Fibroblast of peridontal ligament (primary cell): ENCODE measurements around the gene NAXD.
"Not testable (repeated sequence)": the region's sequence is repeated elsewhere in the genome, so short reads cannot be mapped to it uniquely, and the experiment has no call there.

Source experiments
- DNase-seq: peaks from one replicate; pipeline ENCODE4 v3.0.0-alpha.2; 2010; ENCODE audit errors: extremely low read depth

NAXD gene

GRCh38 chr13:110628477-110628793 lies 13.1 kb downstream of the NAXD start:
- no peak for DNase-seq

- DNase-seq: no peak
Observed at GRCh38 chr13:110628952-110629701, 13.8 kb downstream of the NAXD start.

GRCh38 chr13:110629735-110630134 lies 14.4 kb downstream of the NAXD start:
- no peak for DNase-seq

- DNase-seq: no peak
Observed at GRCh38 chr13:110630566-110631119, 15.3 kb downstream of the NAXD start.

GRCh38 chr13:110632255-110632654 lies 16.9 kb downstream of the NAXD start:
- not testable (repeated sequence) for DNase-seq

GRCh38 chr13:110633776-110634175 lies 18.4 kb downstream of the NAXD start:
- DNase-seq: no peak

GRCh38 chr13:110634558-110634957 lies 19.2 kb downstream of the NAXD start:
- no peak for DNase-seq

- no peak for DNase-seq
Observed at GRCh38 chr13:110635405-110636002, 20.2 kb downstream of the NAXD start.

- DNase-seq: no peak
Observed at GRCh38 chr13:110636053-110636475, 20.7 kb downstream of the NAXD start.

- DNase-seq: no peak
Observed at GRCh38 chr13:110636701-110637201, 21.4 kb downstream of the NAXD start.

GRCh38 chr13:110637275-110637674 lies 21.9 kb downstream of the NAXD start:
- no peak for DNase-seq

GRCh38 chr13:110637747-110638146 lies 22.4 kb downstream of the NAXD start:
- no peak for DNase-seq

- DNase-seq: no peak
Observed at GRCh38 chr13:110638257-110638656, 22.9 kb downstream of the NAXD start.

GRCh38 chr13:110638814-110639806 lies 23.8 kb downstream of the NAXD start:
- no peak for DNase-seq

GRCh38 chr13:110639935-110640334 lies 24.6 kb downstream of the NAXD start:
- no peak for DNase-seq

- DNase-seq: no peak
Observed at GRCh38 chr13:110640591-110641029, 25.3 kb downstream of the NAXD start.

- DNase-seq: no peak
Observed at GRCh38 chr13:110641055-110642015, 26.0 kb downstream of the NAXD start.

- DNase-seq: no peak
Observed at GRCh38 chr13:110642291-110642981, 27.1 kb downstream of the NAXD start.

- no peak for DNase-seq
Observed at GRCh38 chr13:110643324-110643723, 28.0 kb downstream of the NAXD start.
